NCI-H1105 treated with DMSO at 0.1 percent for 48 hours (cell line): Measurements from ENCODE around the gene TGM6.

ENCODE experiments used
- DNase-seq: peaks from one replicate; lab custom pipeline; 2025; lab: John Stamatoyannopoulos, UW

Gene TGM6

GRCh38 chr20:2364044-2364443 lies 16.7 kb upstream of the TGM6 start:
- DNase-seq: no peak

GRCh38 chr20:2365091-2365490 lies 15.6 kb upstream of the TGM6 start:
- DNase-seq: no peak

GRCh38 chr20:2365666-2366065 lies 15.0 kb upstream of the TGM6 start:
- no peak for DNase-seq

- DNase-seq: no peak
Measured at GRCh38 chr20:2368621-2369020, 12.1 kb upstream of the TGM6 start.

- DNase-seq: no peak
Measured at GRCh38 chr20:2373098-2373497, 7.6 kb upstream of the TGM6 start.

- no peak for DNase-seq
Measured at GRCh38 chr20:2374346-2375125, 6.2 kb upstream of the TGM6 start.

- no peak for DNase-seq
Measured at GRCh38 chr20:2378893-2379292, 1.8 kb upstream of the TGM6 start.

- peak; percentile 13 for DNase-seq
Measured at GRCh38 chr20:2379511-2380229, 1.0 kb upstream of the TGM6 start.

GRCh38 chr20:2381303-2381702 lies 602 bp downstream of the TGM6 start:
- DNase-seq: no peak

- no peak for DNase-seq
Measured at GRCh38 chr20:2382833-2383232, 2.1 kb downstream of the TGM6 start.

- DNase-seq: no peak
Measured at GRCh38 chr20:2385026-2385425, 4.3 kb downstream of the TGM6 start.

- DNase-seq: no peak
Measured at GRCh38 chr20:2385496-2385895, 4.8 kb downstream of the TGM6 start.

GRCh38 chr20:2386516-2387179 lies 5.9 kb downstream of the TGM6 start:
- DNase-seq: no peak

- DNase-seq: peak; percentile 19
Measured at GRCh38 chr20:2387180-2387577, 6.5 kb downstream of the TGM6 start.

GRCh38 chr20:2387580-2387979 lies 6.9 kb downstream of the TGM6 start:
- DNase-seq: no peak

- no peak for DNase-seq
Measured at GRCh38 chr20:2390951-2391675, 10.4 kb downstream of the TGM6 start.

GRCh38 chr20:2394411-2395055 lies 13.8 kb downstream of the TGM6 start:
- DNase-seq: no peak

- DNase-seq: no peak
Measured at GRCh38 chr20:2395136-2395535, 14.4 kb downstream of the TGM6 start.

- no peak for DNase-seq
Measured at GRCh38 chr20:2396241-2396814, 15.6 kb downstream of the TGM6 start.

- DNase-seq: no peak
Measured at GRCh38 chr20:2397091-2397490, 16.4 kb downstream of the TGM6 start.

- no peak for DNase-seq
Measured at GRCh38 chr20:2397595-2398145, 17.0 kb downstream of the TGM6 start.
